ENCODE results near the gene CIAO2B.

DNA sequence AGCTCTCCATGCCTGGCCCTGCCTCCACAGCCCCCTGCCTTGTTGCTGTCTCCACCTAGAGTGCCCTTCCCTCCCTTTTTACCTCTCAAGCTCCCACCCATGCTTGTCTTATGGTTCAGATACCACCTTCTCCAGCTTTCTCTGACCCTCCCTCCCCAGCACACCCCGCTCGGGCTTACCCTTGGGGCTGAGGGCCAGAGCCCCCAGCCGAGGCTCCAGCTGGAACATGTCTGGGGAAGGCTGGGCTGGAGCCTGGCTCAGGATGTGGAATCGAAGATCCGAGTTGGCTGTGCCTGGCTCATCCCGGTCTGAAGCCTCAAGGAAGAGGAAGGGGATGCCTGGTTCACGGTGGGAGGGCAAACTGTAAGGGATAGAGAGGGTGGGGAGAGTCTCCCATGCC lies 19.2 kb downstream of the CIAO2B start:
- no peak for TF ChIP-seq POLR2A (IDR thresholded peaks at IDR 0.05)
- TF ChIP-seq, protein P1, sequence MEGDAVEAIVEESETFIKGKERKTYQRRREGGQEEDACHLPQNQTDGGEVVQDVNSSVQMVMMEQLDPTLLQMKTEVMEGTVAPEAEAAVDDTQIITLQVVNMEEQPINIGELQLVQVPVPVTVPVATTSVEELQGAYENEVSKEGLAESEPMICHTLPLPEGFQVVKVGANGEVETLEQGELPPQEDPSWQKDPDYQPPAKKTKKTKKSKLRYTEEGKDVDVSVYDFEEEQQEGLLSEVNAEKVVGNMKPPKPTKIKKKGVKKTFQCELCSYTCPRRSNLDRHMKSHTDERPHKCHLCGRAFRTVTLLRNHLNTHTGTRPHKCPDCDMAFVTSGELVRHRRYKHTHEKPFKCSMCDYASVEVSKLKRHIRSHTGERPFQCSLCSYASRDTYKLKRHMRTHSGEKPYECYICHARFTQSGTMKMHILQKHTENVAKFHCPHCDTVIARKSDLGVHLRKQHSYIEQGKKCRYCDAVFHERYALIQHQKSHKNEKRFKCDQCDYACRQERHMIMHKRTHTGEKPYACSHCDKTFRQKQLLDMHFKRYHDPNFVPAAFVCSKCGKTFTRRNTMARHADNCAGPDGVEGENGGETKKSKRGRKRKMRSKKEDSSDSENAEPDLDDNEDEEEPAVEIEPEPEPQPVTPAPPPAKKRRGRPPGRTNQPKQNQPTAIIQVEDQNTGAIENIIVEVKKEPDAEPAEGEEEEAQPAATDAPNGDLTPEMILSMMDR (IDR thresholded peaks at IDR 0.05), result no peak

Measured in testis (tissue), 2 donors.